ENCODE results near the gene RAB37.

The RAB37 gene

DNA sequence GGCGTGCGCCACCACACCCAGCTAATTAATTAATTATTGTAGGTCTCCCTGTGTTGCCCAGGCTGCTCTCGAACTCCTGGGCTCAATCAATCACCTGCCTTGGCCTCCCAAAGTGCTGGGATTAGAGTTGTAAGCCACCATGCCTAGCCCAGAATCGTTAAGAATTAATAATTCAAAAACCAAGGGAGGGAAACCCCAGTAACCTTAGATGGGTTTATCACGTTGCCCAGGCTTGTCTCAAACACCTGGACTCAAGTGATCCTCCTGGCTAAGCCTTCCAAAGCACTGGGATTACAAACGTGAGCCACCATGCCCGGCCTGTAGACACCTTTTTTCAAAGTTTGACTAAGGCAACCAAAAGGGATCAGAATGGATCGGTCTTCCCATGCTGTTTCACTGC lies 45.9 kb upstream of the RAB37 start:
- H3K9me3 ChIP-seq (ENCODE audit: low read length): no peaks in the 10 kb centered on the region
- no peaks in the 10 kb centered on the region for H3K27me3 ChIP-seq (ENCODE audit: insufficient read depth, low read length)
- TF ChIP-seq, protein P1, sequence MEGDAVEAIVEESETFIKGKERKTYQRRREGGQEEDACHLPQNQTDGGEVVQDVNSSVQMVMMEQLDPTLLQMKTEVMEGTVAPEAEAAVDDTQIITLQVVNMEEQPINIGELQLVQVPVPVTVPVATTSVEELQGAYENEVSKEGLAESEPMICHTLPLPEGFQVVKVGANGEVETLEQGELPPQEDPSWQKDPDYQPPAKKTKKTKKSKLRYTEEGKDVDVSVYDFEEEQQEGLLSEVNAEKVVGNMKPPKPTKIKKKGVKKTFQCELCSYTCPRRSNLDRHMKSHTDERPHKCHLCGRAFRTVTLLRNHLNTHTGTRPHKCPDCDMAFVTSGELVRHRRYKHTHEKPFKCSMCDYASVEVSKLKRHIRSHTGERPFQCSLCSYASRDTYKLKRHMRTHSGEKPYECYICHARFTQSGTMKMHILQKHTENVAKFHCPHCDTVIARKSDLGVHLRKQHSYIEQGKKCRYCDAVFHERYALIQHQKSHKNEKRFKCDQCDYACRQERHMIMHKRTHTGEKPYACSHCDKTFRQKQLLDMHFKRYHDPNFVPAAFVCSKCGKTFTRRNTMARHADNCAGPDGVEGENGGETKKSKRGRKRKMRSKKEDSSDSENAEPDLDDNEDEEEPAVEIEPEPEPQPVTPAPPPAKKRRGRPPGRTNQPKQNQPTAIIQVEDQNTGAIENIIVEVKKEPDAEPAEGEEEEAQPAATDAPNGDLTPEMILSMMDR (IDR thresholded peaks at IDR 0.05; ENCODE audit: low read length): no peak
- no peak for TF ChIP-seq EZH2 (IDR thresholded peaks at IDR 0.05; ENCODE audit: borderline replicate concordance, low read length)
- H3K4me2 ChIP-seq (ENCODE audit: low read length): no peak overlapping the region
- no peaks in the 10 kb centered on the region for H3K4me1 ChIP-seq (ENCODE audit: insufficient read depth, low read length, severe bottlenecking)
- H3K9me2 ChIP-seq (ENCODE audit: low read depth, low read length): no peaks in the 10 kb centered on the region
- H3K4me3 ChIP-seq (ENCODE audit: low read depth, low read length, poor library complexity, severe bottlenecking): no peak overlapping the region
- no peaks in the 10 kb centered on the region for H4K20me1 ChIP-seq (ENCODE audit: insufficient read depth, low read length)
- no peak overlapping the region for H2AFZ ChIP-seq (ENCODE audit: low read length)
- H3K79me2 ChIP-seq (ENCODE audit: insufficient read depth, low read length): no peaks in the 10 kb centered on the region
- no peak overlapping the region for H3K9ac ChIP-seq (ENCODE audit: low read length)
- no peaks in the 10 kb centered on the region for H3F3A ChIP-seq (ENCODE audit: insufficient read depth, low read length)
- no peaks in the 10 kb centered on the region for H3K36me3 ChIP-seq (ENCODE audit: insufficient read depth, low read length)
- no peak overlapping the region for H3K27ac ChIP-seq (ENCODE audit: low read depth, low read length, poor library complexity, severe bottlenecking)

DNA sequence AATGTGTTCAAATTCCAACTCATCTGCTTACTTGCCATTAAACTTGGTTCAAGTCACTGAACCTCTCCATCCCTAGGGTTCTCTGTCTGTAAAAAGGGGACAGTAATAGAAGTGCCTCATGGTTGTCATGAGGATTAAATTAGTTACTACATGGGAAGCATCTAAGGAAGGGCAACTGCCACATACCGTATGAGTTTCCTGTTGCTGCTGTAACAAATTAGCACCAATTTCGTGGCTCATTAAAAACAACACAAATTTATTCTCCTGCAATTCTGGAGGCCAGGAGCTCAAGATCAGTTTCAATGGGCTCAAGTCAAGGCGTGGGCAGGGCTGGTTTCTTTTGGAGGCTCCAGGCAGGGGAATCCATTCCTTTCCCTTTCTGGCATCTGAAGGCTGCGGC lies 43.0 kb upstream of the RAB37 start:
- Histone ChIP-seq H3K9me2 (ENCODE audit: low read depth, low read length) (no peaks in the 10 kb centered on the region), H3K36me3 (ENCODE audit: insufficient read depth, low read length) (no peaks in the 10 kb centered on the region), H2AFZ (ENCODE audit: low read length) (no peak overlapping the region), H4K20me1 (ENCODE audit: insufficient read depth, low read length) (no peaks in the 10 kb centered on the region), H3K9ac (ENCODE audit: low read length) (no peak overlapping the region), H3K4me1 (ENCODE audit: insufficient read depth, low read length, severe bottlenecking) (no peaks in the 10 kb centered on the region), H3K27ac (ENCODE audit: low read depth, low read length, poor library complexity, severe bottlenecking) (no peak overlapping the region), H3K9me3 (ENCODE audit: low read length) (no peaks in the 10 kb centered on the region), H3K27me3 (ENCODE audit: insufficient read depth, low read length) (0 out of 2 replicates have a peak, but pooled peaks cover 6% of the 10 kb centered on the region), H3F3A (ENCODE audit: insufficient read depth, low read length) (no peaks in the 10 kb centered on the region), H3K4me2 (ENCODE audit: low read length) (no peak overlapping the region), H3K79me2 (ENCODE audit: insufficient read depth, low read length) (no peaks in the 10 kb centered on the region), H3K4me3 (ENCODE audit: low read depth, low read length, poor library complexity, severe bottlenecking) (no peak overlapping the region)
- TF ChIP-seq, protein P1 (IDR thresholded peaks at IDR 0.05; ENCODE audit: low read length): no peak
- TF ChIP-seq EZH2 (IDR thresholded peaks at IDR 0.05; ENCODE audit: borderline replicate concordance, low read length): no peak

DNA sequence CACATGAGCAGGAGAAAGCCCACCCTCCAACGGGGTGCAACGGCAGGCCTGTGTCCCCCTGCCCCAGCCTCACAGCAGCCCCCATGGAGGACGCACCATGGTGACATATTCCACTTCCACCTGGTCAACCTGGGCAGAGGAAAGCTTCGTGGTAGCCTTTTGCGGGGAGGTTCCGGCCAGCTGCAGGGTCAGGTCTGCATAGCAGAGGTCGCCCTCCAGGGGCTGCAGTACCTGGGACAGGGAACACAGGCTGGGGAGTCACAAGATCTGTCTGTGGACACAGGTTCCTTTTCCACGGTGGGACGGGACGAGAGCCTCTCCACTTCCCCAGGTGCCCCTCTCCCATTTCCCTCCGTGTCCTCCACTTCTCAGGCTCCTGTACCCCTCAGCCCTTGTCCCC lies 41.4 kb upstream of the RAB37 start:
- no peaks in the 10 kb centered on the region for H3K36me3 ChIP-seq (ENCODE audit: insufficient read depth, low read length)
- no peaks in the 10 kb centered on the region for H3F3A ChIP-seq (ENCODE audit: insufficient read depth, low read length)
- H3K9ac ChIP-seq (ENCODE audit: low read length): no peak overlapping the region
- no peak overlapping the region for H2AFZ ChIP-seq (ENCODE audit: low read length)
- no peak overlapping the region for H3K4me2 ChIP-seq (ENCODE audit: low read length)
- no peak overlapping the region for H3K4me3 ChIP-seq (ENCODE audit: low read depth, low read length, poor library complexity, severe bottlenecking)
- no peaks in the 10 kb centered on the region for H3K9me3 ChIP-seq (ENCODE audit: low read length)
- no peaks in the 10 kb centered on the region for H3K4me1 ChIP-seq (ENCODE audit: insufficient read depth, low read length, severe bottlenecking)
- no peaks in the 10 kb centered on the region for H3K79me2 ChIP-seq (ENCODE audit: insufficient read depth, low read length)
- H3K9me2 ChIP-seq (ENCODE audit: low read depth, low read length): no peaks in the 10 kb centered on the region
- no peak for TF ChIP-seq EZH2 (IDR thresholded peaks at IDR 0.05; ENCODE audit: borderline replicate concordance, low read length)
- TF ChIP-seq, protein P1 (IDR thresholded peaks at IDR 0.05; ENCODE audit: low read length): no peak
- H3K27me3 ChIP-seq (ENCODE audit: insufficient read depth, low read length): 0 out of 2 replicates have a peak, but pooled peaks cover 6% of the 10 kb centered on the region
- no peaks in the 10 kb centered on the region for H4K20me1 ChIP-seq (ENCODE audit: insufficient read depth, low read length)
- no peak overlapping the region for H3K27ac ChIP-seq (ENCODE audit: low read depth, low read length, poor library complexity, severe bottlenecking)
